ENCODE measurements around the gene MCU. TPM values are rescaled to one million over a fixed set of nuclear protein-coding genes. Genes with fewer than 3 reads are reported as not detected.

The MCU gene
- total and polyA plus RNA-seq, 2 of the 4 experiments (the other 2 are of a cell fraction) = 36.2 to 36.7 TPM

GRCh38 chr10:72687035-72687434 lies 4.9 kb upstream of the MCU start:
- H2BK15ac ChIP-seq (ENCODE audit: low read depth, low read length) = 0 out of 3 replicates have a peak overlapping the region, but pooled peaks have one; percentile 5
- no peaks in the 10 kb centered on the region for H3K9me3 ChIP-seq (ENCODE audit: control insufficient read depth, insufficient read depth, low read length)
- no peak overlapping the region for H3K4ac ChIP-seq (ENCODE audit: low read depth, low read length)
- no peak overlapping the region for H3K9ac ChIP-seq (ENCODE audit: low read depth, low read length)
- H3K27ac ChIP-seq (ENCODE audit: insufficient read depth, low read length) = no peak overlapping the region
- peak overlapping the region; percentile 85; the same call in 1 of the 2 replicates for H2BK120ac ChIP-seq (ENCODE audit: low read depth, low read length)
- DNase-seq (no peak), ATAC-seq (ENCODE audit: low read depth) (no peak)
- H3K79me1 ChIP-seq (ENCODE audit: low read depth in 1 of 2, low read length in 2 of 2) = peaks cover 0 to 2% of the 10 kb centered on the region in 2 experiments; a peak in 1 of 4 replicates
- H3K27me3 ChIP-seq (ENCODE audit: control insufficient read depth, insufficient read depth, low read length) = no peaks in the 10 kb centered on the region
- H3K4me3 ChIP-seq (ENCODE audit: insufficient read depth, low read depth, low read length) = no peak overlapping the region
- H3K4me1 ChIP-seq (ENCODE audit: control insufficient read depth, insufficient read depth, low read length) = peaks cover 2% of the 10 kb centered on the region; the same call in 1 of the 2 replicates
- H4K91ac ChIP-seq (ENCODE audit: insufficient read depth, low read depth, low read length) = peak overlapping the region; percentile 51; the same call in 1 of the 2 replicates
- no peak overlapping the region for H3K23ac ChIP-seq (ENCODE audit: low read depth, low read length)
- H2AK5ac ChIP-seq (ENCODE audit: low read depth, low read length) = no peak overlapping the region
- no peak overlapping the region for H2AK9ac ChIP-seq (replicated peaks; ENCODE audit: low read depth, low read length, poor library complexity)
- H3K18ac ChIP-seq (ENCODE audit: low read depth, low read length) = no peak overlapping the region
- H2BK5ac ChIP-seq (ENCODE audit: low read depth, low read length, poor library complexity, severe bottlenecking) = no peak overlapping the region
- intact Hi-C loops (cut with micrococcal nuclease) (no loop called here), in situ Hi-C loops (cut with MboI; ENCODE audit: low sequenced_read_pairs) (no loop called here), dilution Hi-C loops (cut with HindIII; ENCODE audit: low sequenced_read_pairs, unreplicated experiment) (no loop called here)
- ChIA-PET CTCF (no interaction called here), POLR2A (ENCODE audit: unreplicated experiment) (no interaction called here)
- H3K14ac ChIP-seq (replicated peaks; ENCODE audit: low read depth, low read length) = no peak overlapping the region
- H3K4me2 ChIP-seq (ENCODE audit: low read depth, low read length) = no peak overlapping the region
- H4K5ac ChIP-seq (ENCODE audit: low read depth, low read length) = no peak overlapping the region
- no peak for TF ChIP-seq SMC3 (IDR thresholded peaks at IDR 0.05; ENCODE audit: low read depth, low read length)
- no peak for TF ChIP-seq MAZ (IDR thresholded peaks at IDR 0.05; ENCODE audit: borderline replicate concordance, low read depth, low read length)
- no peak for TF ChIP-seq CHD1 (IDR thresholded peaks at IDR 0.05; ENCODE audit: low read depth, low read length)
- no peak for TF ChIP-seq NFE2L2 (IDR thresholded peaks at IDR 0.05; ENCODE audit: low read depth, low read length)
- no peak for TF ChIP-seq ELK1 (IDR thresholded peaks at IDR 0.05; ENCODE audit: borderline replicate concordance, low read depth, low read length)
- TF ChIP-seq BHLHE40 (IDR thresholded peaks at IDR 0.05; ENCODE audit: low read depth, low read length) = no peak
- TF ChIP-seq RFX5 (IDR thresholded peaks at IDR 0.05; ENCODE audit: low read depth, low read length) = no peak
- no peak for TF ChIP-seq MXI1 (IDR thresholded peaks at IDR 0.05; ENCODE audit: borderline replicate concordance, low read depth, low read length)
- TF ChIP-seq CEBPB (IDR thresholded peaks at IDR 0.05; ENCODE audit: low read depth, low read length) = no peak
- peak overlapping the region; percentile 90 for H2BK20ac ChIP-seq (ENCODE audit: low read depth, low read length)
- no CpG with 5 or more reads among the region's 6 CpGs for WGBS, 2 experiments (ENCODE audit: extremely low coverage in 2 of 2, insufficient read length in 1 of 2)
- no peak overlapping the region for H3K56ac ChIP-seq (ENCODE audit: extremely low read depth, insufficient read depth, low read length)
- H4K8ac ChIP-seq (ENCODE audit: low read depth in 2 of 2, low read length in 2 of 2) = peak overlapping the region in 1 of 2 experiments; percentile 65; a peak in 1 of 4 replicates
- H2AFZ ChIP-seq (replicated peaks; ENCODE audit: low read length, poor library complexity) = no peak overlapping the region
- no TSS peak for BruUV-seq (replicated peaks)
- H3K9me1 ChIP-seq (ENCODE audit: insufficient read depth, low read length) = no peaks in the 10 kb centered on the region; the same call in 1 of the 2 replicates
- H3K36me3 ChIP-seq (ENCODE audit: control insufficient read depth, insufficient read depth, low read length) = no peaks in the 10 kb centered on the region
- H4K20me1 ChIP-seq (ENCODE audit: insufficient read depth, low read length) = no peaks in the 10 kb centered on the region

Data from IMR-90 (cell line).